Measurements from ENCODE around the gene GLYATL1B.
A peak's percentile ranks its signal among the peaks of the same experiment; 100 is the strongest.
"Not testable (repeated sequence)": the region's sequence is repeated elsewhere in the genome, so short reads cannot be mapped to it uniquely, and the experiment has no call there.

GLYATL1B gene, protein sequence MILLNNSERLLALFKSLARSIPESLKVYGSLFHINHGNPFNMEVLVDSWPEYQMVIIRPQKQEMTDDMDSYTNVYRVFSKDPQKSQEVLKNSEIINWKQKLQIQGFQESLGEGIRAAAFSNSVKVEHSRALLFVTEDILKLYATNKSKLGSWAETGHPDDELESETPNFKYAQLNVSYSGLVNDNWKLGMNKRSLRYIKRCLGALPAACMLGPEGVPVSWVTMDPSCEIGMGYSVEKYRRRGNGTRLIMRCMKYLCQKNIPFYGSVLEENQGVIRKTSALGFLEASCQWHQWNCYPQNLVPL

GRCh38 chr11:59086007-59086406, at the start of gene GLYATL1B:
TSS of gene GLYATL1B (plus strand) at chr11:59086307. CDS start at chr11:59086307, 0 bp downstream.
- not testable (repeated sequence) for DNase-seq

- not testable (repeated sequence) for DNase-seq
These were observed 49.6 kb upstream of the GLYATL1B start for GRCh38 chr11:59036542-59036941.

GRCh38 chr11:59037434-59037833, 48.7 kb upstream of the GLYATL1B start:
- not testable (repeated sequence) for DNase-seq

- DNase-seq = no peak
These were observed 45.5 kb upstream of the GLYATL1B start for GRCh38 chr11:59040607-59041006.

DNA sequence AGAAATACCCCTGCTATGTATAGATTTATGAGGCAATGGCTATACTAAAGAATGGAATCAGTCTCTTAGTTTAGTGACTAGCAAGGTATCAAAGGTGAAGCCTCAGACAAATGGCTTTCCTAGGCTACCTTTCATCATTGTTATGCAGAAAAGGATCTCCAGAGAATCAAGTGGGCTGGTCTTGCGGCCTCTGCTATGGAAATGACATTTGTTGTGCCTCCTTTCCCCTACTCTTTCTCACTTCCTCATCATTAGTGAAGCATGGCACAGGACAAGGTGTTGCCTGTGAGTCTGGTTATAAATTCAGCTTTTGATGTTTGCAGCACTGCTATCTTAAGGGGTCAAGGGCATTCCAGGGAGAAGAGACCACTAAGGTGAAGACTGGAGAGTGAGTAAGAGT, 34.7 kb upstream of the GLYATL1B start:
- DNase-seq = not testable (repeated sequence)

DNA sequence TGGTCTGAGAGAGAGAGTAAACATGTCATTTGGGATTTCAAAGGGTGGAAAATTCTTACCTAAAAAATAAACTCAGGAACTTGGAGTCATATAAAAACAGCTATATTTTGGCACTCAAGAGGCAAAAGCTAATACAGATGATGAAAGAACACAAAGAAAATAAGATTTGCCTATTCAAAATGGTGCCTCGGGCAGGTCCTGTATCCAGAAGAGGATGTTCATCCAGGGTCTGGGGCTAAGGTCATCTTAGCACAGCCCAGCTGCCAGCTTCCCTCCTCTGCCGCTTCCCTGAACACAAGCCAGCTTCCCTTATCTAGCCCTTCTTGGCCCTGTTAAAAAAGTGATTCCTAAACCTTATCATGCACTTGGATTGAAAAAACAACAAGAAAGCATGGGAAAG, 33.8 kb upstream of the GLYATL1B start:
- DNase-seq = not testable (repeated sequence)

DNA sequence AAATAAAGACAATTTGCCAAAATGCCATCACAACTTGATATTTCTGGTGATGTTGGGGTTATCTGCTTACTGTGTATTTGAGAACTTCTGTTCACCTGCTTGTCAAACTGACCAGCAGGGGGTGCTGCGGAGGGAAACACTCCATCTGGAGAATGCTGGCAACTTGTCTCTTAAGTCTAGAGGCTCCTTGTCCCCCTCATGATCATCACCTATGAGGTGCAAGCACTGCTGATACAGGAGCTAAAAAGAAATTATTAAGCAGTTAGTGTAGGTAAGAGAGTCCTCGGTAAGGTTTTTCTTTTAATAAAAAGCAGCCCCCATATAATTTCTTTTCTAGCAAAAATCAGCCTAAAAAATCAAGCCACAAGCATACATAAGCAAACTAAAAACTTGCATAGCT, 32.7 kb upstream of the GLYATL1B start:
- DNase-seq = peak; percentile 70 to 75

- peak; percentile 82 to 84 for DNase-seq
These were observed 27.7 kb upstream of the GLYATL1B start for GRCh38 chr11:59058120-59059033.

- not testable (repeated sequence) for DNase-seq
These were observed 26.0 kb upstream of the GLYATL1B start for GRCh38 chr11:59060096-59060495.

GRCh38 chr11:59062602-59063529, 23.2 kb upstream of the GLYATL1B start:
- no peak for DNase-seq

- not testable (repeated sequence) for DNase-seq
These were observed 21.9 kb upstream of the GLYATL1B start for GRCh38 chr11:59063996-59064727.

DNA sequence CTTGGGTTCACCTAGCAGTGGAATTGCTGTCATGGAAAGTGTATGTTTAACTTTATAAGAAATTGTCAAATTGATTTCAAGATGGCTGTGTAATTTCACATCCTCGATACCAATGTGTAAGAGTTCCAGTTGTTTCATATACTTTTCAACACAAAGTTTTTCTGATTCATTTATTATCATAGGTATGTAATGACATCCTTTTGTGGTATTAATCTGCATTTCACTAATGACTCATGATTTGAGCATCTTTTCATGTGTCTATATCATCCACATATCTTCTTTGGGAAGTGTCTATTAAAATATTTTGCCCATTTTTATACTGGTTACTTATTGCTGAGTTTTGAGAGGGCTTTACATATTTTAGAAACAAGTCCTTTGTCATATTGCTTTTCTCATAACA, 17.0 kb upstream of the GLYATL1B start:
- DNase-seq = no peak

DNA sequence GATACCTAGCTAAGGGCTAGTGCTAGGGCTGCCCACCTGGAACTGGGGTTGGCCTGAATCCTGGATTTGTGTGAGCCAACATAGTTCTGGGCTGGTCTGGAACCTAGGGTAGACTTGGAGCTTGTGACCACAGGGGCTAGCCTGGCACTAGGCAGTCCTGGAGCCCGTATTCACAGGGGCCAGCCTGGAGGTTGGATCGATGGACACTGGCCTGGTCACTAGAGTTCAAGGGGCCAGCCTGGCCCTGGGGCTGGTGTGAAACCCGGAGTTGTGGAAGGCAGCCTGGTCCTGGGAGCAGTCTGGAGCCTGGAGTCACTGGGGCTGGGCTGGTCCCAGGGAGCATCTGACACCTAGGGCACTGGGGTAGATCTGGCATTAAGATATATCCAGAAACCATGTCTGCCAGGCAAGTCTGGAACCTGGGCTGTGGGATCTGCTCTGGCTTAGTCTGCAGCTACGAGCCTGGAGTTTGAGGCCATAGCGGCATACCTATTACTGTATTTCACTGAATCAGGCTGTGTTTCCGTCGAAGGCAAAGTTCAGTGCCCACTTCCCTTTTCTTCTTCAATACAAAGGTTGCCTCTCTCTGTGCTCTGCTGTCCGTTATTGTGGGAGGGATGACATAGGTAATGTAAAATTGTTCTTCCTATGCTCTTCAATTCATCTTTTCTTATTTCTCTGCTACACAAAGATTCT, 9.1 kb upstream of the GLYATL1B start:
- peak in 1 of 2 donors; percentile 12 for DNase-seq

DNA sequence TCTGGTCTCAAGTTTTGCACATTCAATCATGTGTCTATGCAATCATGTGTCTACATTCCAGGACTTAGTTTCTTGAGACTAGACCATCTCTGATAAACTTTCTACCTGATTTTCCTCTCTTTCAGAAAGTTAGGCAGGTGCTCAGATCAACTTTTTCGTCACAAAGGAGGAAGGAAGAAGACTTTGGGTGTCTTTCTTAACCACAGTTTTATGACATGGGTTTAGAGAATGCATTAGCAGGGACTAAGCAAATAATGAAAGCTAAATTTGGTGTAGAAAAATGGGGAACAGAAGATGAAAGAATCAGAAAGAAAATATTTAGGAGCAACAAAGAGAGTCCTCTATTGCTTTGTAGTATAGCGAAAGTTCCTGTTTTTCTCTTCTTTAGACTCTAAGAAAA, 7.7 kb upstream of the GLYATL1B start:
- no peak for DNase-seq

DNA sequence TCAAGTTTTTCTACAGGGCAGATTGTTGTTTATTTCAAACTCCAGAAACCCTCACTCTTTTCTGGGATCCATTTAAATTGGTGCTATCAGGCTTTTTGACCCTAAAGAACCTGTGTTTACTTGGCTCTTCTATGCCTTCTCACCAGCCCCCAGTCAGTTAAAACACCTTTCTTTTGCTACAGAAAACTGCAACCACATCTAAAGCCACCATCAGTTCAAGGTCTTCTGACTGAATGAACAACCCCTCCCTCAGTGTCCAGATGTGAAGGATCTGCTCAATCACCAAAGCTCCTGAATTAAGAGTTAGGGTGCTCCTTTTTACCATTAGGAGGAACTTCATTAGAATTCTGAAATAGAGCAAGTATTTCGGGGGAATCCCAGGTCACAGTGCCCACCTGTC, 7.0 kb upstream of the GLYATL1B start:
- DNase-seq = no peak

- DNase-seq = not testable (repeated sequence)
These were observed 5.7 kb upstream of the GLYATL1B start for GRCh38 chr11:59080421-59080820.

- not testable (repeated sequence) for DNase-seq
These were observed 4.6 kb upstream of the GLYATL1B start for GRCh38 chr11:59081430-59082020.

- no peak for DNase-seq
These were observed 2.1 kb downstream of the GLYATL1B start for GRCh38 chr11:59088162-59088561.

DNA sequence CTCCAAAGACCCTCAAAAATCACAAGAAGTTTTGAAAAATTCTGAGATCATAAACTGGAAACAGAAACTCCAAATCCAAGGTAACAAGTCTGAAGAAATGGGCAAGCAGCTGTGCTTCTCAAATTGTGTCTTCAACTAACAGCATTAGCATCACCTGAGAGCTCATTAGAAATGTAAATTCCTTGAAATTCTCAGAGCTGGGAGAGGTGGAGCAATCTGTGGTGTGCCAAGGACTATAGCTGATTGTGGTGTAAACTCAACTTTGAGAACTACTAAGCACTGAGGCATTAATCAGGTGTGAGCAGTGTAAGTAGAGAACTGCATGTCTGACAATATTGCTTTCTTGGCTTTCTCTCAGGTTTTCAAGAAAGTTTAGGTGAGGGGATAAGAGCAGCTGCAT, 7.5 kb downstream of the GLYATL1B start:
- not testable (repeated sequence) for DNase-seq

GRCh38 chr11:59095225-59095624, 9.1 kb downstream of the GLYATL1B start:
- DNase-seq = not testable (repeated sequence)
